HG02973 (cell line): Measurements from ENCODE around the gene NACC1.
"Not testable (repeated sequence)": the region's sequence is repeated elsewhere in the genome, so short reads cannot be mapped to it uniquely, and the experiment has no call there.

Experiments
- ATAC-seq: cut with Tn5 transposase; IDR thresholded peaks from one replicate; pipeline ENCODE4 v1.9.1; 2021; ENCODE audit warnings: moderate library complexity; ENCODE audit not compliant: unreplicated experiment

NACC1 gene

DNA sequence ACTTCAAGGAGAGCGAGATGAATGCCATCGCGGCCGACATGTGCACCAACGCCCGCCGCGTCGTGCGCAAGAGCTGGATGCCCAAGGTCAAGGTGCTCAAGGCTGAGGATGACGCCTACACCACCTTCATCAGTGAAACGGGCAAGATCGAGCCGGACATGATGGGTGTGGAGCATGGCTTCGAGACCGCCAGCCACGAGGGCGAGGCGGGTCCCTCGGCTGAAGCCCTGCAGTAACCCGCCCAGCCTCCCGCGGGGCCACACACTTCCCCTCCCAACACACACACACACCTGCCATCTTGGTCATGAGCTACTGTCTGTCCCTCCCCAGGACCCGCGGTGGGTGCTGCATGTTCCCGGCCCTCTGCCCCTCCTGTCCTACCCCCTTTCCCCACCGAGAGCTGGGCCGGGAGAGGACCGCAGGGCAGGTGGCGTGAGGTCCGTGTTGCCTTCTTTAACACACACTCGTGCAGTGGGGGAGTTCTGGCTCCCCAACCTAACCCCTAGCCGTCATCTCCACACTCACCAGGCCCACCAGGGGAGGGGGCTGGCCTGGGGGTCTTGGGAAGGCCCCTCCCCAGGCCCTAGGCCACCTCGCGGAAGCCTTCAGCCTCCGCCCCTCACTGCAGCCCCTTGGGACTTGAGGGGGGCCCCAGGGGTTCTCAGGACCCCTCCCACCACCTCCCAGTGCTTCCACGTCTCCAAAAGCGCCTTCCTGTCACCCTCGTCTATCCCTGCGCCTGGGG is 20.3 kb downstream of the NACC1 start:
- ATAC-seq = no peak

DNA sequence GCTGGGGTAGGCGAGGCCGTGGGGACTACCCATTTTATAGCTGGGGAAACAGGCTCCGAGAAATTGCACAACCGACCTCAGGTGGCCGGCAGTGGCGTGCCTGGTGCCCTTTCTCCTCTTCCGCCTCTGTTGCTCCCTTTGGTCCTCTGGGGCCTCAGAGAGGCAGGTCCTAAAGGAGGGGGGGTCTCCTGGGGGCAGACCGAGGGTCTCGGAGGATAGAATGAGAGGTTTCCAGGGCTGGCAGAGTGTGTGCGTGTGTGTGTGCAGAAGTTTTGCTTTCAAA is 20.8 kb downstream of the NACC1 start:
- ATAC-seq = no peak

DNA sequence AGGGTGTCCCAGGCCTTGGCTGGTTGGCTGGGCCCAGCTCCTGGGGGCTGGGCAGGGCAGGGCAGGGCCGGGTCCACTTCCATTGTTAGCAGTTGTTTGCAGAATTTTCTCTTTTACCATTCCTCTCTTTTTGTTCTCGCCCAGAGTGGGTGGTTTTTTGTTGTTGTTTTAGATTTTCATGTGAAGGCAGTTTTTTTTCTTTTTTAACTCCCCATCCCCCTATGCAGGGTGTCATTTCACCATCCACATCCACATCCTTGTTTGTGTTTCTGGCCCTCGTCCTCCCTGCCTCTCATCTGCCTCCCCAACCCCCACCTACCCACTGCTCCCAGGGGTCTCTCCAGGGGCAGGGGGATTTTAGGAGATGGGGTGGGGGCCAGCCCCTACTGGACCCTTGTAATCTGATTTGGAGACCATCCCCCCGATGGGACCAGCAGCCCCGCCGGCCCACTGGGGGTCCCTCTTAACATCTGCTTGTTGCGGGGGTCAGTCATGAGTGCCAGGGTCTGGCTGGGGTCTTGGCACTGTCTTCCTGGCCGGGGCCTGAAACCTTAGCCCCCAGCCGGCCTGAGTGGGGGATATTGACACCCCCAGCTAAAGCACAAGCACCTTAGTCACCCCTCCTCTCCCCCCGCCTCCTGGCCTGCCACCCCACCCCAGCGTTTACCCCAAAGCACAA is 21.7 kb downstream of the NACC1 start:
- ATAC-seq = no peak

DNA sequence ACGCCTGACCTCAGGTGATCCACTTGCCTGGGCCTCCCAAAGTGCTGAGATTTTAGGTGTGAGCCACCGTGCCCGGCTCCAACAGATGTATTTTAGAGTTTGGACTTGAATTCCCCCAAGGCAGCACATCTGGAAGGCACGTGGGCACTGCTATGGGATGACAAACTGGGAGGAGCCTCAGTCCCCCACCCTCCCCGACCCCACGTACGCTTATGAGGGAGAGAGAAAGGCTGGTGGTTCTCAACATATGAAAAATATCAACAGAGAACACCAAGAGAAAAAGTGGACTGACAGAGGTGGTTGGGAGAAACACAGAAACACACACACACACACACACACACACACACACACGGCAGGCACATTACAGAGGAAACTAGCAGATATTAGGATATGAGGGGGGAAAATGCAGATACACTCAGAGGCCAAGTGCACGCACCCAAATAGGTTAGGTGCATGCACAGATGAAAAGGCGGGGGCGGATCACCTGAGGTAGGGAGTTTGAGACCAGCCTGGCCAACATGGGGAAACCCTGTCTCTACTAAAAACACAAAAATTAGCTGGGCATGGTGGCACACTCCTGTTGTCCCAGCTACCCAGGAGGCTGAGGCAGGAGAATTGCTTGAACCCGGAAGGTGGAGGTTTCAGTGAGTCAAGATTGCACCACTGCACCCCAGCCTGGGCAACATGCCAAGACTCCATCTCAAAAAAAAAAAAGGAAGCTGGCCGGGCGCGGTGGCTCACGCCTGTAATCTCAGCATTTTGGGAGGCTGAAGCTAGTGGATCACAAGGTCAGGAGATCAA is 28.9 kb downstream of the NACC1 start:
- no peak for ATAC-seq

DNA sequence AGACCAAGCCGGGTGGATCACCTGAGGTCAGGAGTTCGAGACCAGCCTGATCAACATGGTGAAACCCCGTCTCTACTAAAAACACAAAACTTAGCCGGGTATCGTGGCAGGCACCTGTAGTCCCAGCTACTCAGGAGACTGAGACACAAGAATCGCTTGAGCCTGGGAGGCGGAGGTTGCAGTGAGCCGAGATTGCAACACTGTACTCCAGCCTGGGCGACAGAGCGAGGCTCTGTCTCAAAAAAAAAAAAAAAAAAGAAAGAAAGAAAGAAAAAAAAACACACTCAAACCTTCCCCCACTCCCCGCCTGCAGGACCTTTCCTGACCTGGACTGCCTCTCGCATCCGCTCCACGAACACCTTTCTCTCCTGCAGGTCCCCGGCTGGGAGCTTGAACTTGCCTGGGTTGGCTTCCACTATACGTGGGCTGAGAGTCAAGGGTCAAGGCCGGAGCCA is 31.1 kb downstream of the NACC1 start:
- not testable (repeated sequence) for ATAC-seq

DNA sequence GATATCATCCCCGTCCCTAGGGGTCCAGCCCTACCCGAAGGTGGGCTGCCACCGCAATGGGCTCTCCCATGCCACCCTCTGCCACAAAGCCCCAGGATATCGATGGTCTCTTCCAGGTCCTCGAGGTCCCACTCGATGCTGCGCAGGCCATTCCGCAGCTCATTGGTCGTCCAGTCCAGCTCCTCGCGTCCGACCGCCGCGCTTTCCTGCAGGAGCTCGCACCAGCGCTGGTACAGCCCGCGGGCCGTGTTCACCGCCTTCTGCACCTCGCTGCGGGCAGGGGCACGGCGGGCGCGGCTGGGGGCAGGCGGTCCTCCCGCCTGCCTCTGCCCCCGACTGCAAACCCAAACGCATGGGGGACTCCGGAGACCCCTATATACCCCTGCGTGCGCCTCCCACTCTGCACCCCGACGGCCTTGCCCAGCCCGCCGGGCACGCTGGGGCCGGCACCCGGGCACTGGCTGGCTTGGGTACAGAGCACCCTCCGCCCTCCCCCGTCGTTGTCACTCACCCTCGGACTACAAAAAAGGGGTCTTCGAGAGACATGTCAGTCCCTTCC is 31.6 kb downstream of the NACC1 start:
- no peak for ATAC-seq

DNA sequence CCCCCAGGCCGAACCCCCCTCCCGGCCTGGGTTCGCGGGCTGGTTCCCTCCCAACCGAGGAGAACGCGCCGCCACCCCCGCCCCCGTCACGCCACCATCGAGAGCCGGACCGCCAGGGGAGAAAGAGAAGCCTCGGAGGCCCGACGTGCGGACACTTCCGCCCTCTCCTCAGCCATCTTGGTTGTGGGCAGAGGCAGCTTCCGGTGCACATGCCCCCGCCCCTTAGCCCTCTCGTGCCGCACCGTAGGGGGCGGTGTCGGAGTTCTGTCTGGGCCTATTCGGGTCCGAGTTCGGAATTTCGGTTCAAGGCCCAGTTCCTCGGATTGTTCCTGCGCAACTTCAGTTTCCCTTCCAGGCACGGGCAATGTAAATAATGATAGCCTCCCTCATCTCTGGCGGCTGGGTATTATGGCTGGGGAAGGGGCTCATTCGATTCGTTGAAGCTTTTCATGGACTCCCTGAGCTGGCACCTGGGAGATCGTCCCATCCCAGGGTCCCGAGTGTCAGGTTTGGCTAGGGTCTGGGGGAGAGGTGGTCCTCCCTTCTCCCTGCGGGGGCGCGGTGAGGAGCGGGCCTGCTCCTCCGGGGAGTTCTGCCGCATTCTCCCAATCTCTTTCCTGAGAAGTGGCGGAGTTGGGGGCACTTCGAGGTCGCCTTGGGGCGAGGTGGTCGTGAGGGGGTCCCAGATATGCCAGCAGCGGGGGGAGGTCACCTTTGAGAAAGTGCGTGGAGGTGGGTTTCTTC is 32.3 kb downstream of the NACC1 start, which contains the start of the genes IER2 and STX10:
Gene IER2, plus strand, starts transcription at position 225 of the 744 bp plus-strand sequence. CDS start 2,776 bp downstream, outside the sequence.
Gene STX10, minus strand, starts transcription at position 189 of the 744 bp plus-strand sequence. CDS start 202 bp downstream, outside the sequence.
- ATAC-seq = peak; percentile 32

DNA sequence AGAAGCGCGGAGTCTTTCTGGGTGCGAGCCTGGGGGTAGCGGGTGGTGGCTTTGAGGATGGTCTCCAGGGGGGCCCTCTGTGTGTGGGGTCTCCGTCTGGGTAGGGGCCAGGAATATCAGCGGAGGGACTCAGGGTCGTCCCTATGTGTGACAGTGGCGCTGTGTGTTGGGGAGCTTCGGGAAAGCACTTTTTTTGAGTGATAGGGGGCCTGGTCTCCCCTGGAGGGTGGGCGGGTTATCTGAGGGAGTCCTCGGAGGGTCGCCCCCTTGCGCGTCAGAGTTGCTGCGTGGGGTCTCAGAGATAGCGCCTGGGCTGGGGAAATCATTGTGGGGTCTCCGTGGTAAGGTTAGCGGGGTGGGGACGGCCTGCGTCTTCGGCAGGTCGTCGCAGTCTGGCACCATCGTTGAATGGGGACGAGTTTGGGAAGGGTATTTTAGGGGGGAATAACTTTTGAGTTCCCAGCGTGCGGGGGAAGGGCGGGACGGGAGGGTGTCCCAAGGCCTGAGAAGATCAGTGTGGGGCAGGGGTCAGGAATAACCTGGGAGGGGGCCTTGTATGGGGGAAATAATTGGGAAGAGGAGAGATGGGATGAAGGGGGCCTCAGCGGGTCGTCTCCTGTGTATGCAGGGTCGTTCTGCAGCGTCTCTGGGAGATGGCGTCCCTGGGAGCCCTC is 33.0 kb downstream of the NACC1 start:
- ATAC-seq = peak; percentile 0

DNA sequence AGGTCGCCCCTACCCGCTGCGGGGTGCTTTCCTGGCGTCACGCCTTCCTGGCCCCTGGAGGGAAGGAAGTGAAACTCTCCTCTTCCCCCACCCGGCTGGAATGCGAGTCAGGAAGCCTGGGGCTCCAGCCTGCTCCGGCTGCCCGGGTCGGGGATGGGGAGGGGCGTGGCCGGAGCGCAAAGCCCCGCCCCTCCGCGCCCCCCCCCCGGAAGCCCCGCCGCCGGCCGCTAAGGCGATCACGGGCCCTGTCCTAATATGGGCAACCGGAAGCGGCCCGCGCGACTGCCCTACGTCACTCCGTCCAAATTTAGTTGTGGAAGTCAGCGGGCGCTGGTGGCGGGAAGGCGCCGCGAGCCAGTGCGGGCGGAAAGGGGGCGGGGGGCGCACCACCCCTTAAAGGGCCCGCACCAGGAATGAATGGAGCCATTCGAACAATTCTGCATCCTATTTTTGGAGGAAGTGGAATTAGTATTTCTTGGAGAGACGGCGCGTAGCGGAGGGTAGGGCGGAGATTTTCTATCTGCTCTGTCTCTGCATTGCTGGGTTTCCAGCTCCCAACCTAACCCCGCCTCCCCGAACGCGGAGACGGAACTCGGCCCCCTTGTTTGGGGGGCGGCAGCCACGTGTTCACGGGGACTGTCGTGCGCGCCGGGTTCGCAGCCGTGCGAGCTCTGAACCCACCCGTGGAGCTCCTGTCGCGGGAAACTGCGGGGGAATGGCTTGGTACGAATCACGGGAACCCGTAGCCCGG is 33.7 kb downstream of the NACC1 start:
- peak; percentile 31 for ATAC-seq

DNA sequence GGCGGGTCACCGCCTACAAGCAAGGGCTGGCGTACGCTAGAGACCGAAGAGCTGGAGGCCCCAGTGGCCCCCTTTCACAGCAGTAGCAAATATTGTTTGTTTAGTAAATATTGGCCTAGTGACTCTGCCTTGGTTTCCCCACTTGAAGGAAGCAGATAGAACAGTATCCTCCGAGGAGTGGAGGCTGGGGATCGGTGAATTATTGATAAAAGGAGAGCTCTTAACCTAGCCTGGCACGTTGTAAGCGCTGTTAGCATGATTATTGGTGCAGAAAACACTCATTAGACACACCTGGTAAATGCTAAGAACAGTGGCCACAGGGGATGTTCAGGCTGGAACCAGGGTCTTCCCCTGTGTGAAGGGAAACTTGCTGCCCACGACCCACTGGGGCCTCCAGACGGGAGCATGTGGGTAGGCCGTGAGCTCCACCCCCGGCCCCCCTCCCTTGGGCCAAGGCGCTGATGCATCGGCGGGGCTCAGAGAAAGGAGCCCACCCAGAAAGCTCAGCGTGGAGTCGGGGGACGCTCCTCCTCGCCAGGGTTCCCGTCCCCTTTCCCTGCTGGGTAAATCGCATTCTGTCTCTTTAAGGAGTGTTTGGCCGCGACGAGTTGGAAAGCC is 34.4 kb downstream of the NACC1 start:
- no peak for ATAC-seq

DNA sequence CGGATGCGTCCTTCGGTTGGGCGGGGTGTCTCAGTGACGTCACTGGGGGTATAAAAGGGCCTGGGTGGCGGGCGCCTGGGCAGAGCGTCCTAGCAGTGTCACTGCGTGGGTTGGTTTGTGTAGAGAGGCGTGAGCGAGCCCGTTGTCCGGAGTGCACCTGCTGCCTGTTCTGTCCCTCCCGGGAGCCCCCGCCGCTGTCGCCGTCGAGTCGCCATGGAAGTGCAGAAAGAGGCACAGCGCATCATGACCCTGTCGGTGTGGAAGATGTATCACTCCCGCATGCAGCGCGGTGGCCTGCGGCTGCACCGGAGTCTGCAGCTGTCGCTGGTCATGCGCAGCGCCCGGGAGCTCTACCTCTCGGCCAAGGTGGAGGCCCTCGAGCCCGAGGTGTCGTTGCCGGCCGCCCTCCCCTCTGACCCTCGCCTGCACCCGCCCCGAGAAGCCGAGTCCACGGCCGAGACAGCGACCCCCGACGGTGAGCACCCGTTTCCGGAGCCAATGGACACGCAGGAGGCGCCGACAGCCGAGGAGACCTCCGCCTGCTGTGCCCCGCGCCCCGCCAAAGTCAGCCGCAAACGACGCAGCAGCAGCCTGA is 35.0 kb downstream of the NACC1 start:
- no peak for ATAC-seq

DNA sequence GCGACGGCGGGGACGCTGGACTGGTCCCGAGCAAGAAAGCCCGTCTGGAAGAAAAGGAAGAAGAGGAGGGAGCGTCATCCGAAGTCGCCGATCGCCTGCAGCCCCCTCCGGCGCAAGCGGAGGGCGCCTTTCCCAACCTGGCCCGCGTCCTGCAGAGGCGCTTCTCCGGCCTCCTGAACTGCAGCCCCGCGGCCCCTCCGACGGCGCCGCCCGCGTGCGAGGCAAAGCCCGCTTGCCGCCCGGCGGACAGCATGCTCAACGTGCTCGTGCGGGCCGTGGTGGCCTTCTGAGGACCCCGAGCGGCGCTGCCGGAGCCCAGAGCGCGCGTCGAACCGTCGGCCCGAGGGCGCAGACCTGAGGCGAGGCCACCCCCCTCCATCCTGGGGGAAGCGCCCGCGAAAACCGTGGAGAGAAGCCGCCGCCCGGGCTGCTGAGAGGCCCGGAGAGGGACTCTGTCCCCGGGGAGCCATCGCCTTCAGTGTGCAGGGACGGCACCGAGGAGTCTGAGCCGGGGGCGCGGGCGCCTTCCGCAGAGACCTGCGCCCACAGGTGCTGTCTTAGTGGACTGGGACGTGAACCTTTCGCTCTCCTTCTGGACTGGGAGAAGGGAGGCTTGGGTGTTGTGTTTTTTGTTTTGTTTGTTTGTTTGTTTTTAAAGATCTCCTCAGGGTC is 35.6 kb downstream of the NACC1 start:
- ATAC-seq = no peak

DNA sequence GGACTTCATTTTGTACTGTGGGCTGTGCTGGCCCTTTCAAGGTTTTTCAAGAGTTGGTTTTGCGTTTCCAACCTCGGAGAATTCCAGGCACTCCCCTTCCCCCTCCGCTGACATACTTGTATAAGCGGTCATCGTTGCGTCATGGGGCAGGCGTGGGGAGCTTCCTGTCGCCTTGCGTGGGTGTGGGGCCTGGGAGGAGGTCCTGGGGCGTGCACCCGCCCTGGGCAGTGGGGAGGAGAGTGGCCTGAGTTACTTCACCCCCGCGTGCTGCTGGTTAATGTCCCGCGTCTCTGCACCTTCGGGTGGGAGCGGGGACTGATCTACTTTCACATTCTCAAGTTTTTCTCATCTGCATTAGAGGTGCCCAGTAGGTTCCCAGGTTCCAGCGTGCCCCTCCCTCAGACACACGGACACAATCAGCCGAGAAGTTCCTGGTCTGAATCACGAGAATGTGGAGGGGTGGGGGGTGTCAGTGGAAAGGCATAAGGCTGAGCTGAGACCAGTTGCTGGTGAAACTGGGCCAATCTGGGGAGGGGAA is 36.2 kb downstream of the NACC1 start:
- no peak for ATAC-seq

DNA sequence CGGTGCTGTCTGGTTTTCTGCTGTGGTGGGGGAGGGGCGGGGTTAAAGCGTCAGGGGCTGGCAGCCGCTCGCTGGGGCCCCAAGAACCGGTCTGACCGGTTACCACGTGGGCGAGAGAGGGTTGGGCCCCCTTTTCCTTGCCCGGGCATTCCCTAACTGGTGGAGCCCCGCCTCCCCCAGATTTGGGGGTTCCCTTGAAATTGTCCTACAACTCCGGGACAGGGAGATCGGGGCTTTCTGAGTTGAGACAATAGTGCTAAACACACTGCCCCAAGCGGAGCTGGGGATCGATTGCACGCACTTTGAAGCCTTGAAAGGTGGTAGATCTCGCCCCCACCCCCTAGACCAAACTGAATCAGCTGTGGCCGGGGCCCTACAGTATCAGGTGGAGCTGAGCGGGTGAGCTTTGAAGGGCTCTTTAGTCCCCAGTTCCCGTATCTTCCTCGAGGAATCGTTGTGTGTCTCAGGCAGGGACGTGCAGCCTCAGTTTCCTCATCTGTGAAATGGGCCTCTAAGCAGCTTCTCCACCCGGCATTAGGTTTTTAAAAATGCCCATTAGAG is 36.9 kb downstream of the NACC1 start:
- ATAC-seq = no peak

DNA sequence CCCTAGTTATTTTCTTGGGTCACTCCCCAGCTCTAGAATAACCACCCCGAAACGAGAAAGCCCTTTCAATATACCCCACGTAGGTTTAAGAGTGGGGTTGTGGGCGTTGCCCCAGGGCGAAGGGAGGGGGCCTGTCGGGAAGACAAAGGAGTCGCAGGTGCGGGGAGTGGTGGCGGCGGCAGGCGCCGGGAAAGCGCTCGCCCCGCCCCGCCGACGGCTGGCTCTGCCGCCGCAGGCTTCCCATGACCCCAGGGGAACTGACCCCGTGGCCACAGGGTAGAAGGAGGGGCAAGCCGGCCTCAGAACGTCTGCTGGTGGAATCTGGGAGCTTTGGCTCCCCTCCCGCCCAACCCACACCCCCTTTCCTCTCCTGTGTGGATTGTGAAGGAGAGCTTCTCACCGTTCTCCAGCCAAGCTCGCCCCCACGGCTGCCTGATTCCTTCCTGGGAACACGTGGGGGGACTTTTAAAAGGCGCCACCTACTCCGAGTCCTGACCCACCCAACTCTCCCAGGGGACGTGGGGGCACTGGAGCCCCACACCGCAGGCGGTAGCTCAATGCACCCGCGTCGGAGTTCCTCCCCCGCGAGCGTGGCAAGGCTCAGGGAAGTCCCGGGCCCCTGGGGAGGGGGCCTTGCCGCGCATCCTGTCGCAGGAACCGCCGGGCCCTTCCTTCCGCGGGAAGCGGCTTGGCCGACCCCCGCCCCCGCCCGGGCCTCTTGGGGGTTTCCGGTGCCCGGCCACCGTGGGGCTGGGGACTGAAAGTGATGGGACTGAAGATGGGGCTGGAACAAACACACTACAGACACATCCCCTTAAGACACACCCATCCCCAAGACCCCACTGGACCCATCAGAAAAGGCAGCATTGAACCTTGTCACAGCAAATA is 37.7 kb downstream of the NACC1 start:
- no peak for ATAC-seq

DNA sequence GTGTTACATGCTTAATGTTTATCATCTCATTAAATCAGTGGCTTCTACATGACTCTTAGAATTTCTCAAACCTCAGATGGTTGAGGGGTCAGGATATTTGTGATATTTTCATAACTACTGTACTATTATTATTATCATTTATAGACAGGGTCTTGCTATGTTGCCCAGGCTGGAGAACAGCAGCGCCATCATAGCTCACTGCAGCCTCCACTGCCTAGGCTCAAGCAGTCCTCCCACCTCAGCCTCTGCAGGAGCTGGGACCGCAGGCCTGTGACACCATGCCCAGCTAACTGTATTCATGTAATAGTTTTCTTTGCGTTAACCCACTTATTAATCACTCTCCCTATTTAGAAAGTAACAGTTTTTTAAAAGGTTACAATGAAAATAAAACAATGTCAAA is 41.6 kb downstream of the NACC1 start:
- ATAC-seq = no peak
